Common myeloid progenitor, CD34-positive (primary cell): ENCODE results near the gene RIT2.
A peak's percentile ranks its signal among the peaks of the same experiment; 100 is the strongest.

Source experiments
- CTCF ChIA-PET: fragments of 350-600 bp; sonication (Branson Sonifier 250); formaldehyde crosslinking; loops from one replicate; lab custom pipeline; 2021; ENCODE audit warnings: antibody characterized with exemption; lab: Charles Lee
- POLR2A ChIA-PET: fragments of 350-600 bp; sonication (Branson Sonifier 250); formaldehyde crosslinking; loops from one replicate; lab custom pipeline; 2021; ENCODE audit warnings: antibody characterized with exemption; lab: Charles Lee
- DNase-seq, 3 donors: peaks; one replicate each; pipeline versions ENCODE4 v3.0.0 to v3.0.0-alpha.2; 2013
- H3K27ac ChIP-seq, 2 experiments: 1 replicate in 1 of 2; 2 replicates in 1 of 2; pipeline ENCODE4 v1.7.0; 2013; ENCODE audit warnings: inconsistent platforms in 2 of 2, low read length in 2 of 2, mild to moderate bottlenecking in 2 of 2, low read depth in 1 of 2, moderate library complexity in 1 of 2; ENCODE audit not compliant: severe bottlenecking in 2 of 2, insufficient read depth in 1 of 2, poor library complexity in 1 of 2
- H3K27me3 ChIP-seq, 5 experiments: replicated peaks in 2 of 5; 1 replicate in 3 of 5; 2 replicates in 2 of 5; pipeline versions ENCODE4 v1.6.1 to v1.7.0; 2013; ENCODE audit warnings: low read length in 4 of 5, mild to moderate bottlenecking in 2 of 5, moderate library complexity in 2 of 5, inconsistent platforms in 1 of 5; ENCODE audit not compliant: insufficient read depth in 5 of 5, control insufficient read depth in 4 of 5
- H3K36me3 ChIP-seq, 4 experiments: 1 replicate in 2 of 4; 2 replicates in 2 of 4; pipeline versions ENCODE4 v1.6.1 to v1.7.0; 2013; ENCODE audit warnings: low read length in 3 of 4, control low read depth in 1 of 4, mild to moderate bottlenecking in 1 of 4; ENCODE audit not compliant: control insufficient read depth in 4 of 4, insufficient read depth in 4 of 4
- H3K4me1 ChIP-seq, 4 experiments: 1 replicate in 3 of 4; 2 replicates in 1 of 4; pipeline versions ENCODE4 v1.6.1 to v1.7.1; 2013; ENCODE audit warnings: low read length in 3 of 4, mild to moderate bottlenecking in 3 of 4, control low read depth in 1 of 4, inconsistent platforms in 1 of 4, moderate library complexity in 1 of 4; ENCODE audit not compliant: control insufficient read depth in 4 of 4, insufficient read depth in 4 of 4; ENCODE audit errors: control extremely low read depth in 1 of 4
- H3K4me3 ChIP-seq, 7 experiments: 1 replicate in 4 of 7; 2 replicates in 3 of 7; pipeline versions ENCODE4 v1.5.1 to v1.7.0; 2013; ENCODE audit warnings: mild to moderate bottlenecking in 7 of 7, low read length in 6 of 7, moderate library complexity in 6 of 7, inconsistent platforms in 2 of 7, low read depth in 2 of 7, control low read depth in 1 of 7; ENCODE audit not compliant: insufficient read depth in 4 of 7, control insufficient read depth in 1 of 7; ENCODE audit errors: extremely low read depth in 1 of 7
- H3K9me3 ChIP-seq, 5 experiments: 1 replicate in 4 of 5; 2 replicates in 1 of 5; pipeline versions ENCODE4 v1.6.1 to v1.7.1; 2013; ENCODE audit warnings: low read length in 4 of 5, mild to moderate bottlenecking in 2 of 5, inconsistent platforms in 1 of 5, low read depth in 1 of 5, moderate library complexity in 1 of 5; ENCODE audit not compliant: control insufficient read depth in 4 of 5, insufficient read depth in 2 of 5; ENCODE audit errors: control extremely low read depth in 1 of 5
- WGBS: methylation state at CpG from one replicate; pipeline ENCODE4 v1.1.5; 2013; ENCODE audit not compliant: insufficient coverage; 5-methylcytosine and 5-hydroxymethylcytosine counted together

Gene RIT2

DNA sequence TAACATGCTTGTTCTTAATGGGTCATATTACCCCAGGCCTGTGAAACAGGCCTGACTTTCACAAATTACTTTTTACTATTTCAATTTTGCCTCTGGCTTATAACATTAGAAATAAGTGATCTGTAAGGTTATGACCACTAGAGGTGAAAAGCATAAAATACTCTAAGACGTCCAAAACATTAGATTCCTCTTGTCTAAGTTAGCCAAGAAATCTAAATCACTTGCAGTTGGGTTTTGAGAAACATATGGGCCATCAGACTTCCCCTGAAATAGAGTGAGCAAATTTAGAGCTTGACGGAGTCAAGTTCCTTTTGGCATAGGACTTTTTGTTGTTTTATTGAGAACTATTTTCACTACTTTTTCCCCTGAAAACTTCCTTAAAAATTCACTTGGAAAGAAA is 32.7 kb upstream of the RIT2 start:
- no peaks in the 10 kb centered on the region for H3K9me3 ChIP-seq
- no peaks in the 10 kb centered on the region for H3K4me1 ChIP-seq
- CTCF ChIA-PET = no interaction called here
- no peak overlapping the region for H3K4me3 ChIP-seq
- H3K36me3 ChIP-seq = no peaks in the 10 kb centered on the region
- H3K27ac ChIP-seq = no peak overlapping the region
- no peaks in the 10 kb centered on the region for H3K27me3 ChIP-seq
- no peak for DNase-seq
- WGBS = 100% methylated on average over 1 of the region's 2 CpGs
- POLR2A ChIA-PET = no interaction called here

DNA sequence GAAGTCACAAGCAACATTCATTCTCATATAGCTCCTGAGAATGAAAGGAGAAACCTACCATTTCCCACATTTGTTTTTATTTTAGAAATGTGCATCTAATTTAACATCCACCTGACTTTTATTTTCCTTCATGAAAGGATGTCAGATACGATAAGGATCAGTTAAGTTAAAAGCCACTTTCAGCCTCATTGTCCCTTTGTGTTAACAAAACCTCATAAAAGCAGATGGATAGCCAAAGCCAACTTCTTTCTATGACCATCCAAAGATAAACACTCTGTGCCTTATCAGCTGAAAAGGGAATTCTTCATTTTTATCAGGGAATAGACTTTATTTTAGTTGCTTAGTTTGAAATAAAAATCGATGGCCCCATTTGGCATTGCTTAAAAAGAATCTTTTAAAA is 25.7 kb upstream of the RIT2 start:
- H3K27me3 ChIP-seq = no peaks in the 10 kb centered on the region
- 100% methylated on average over 1 of the region's 2 CpGs for WGBS
- no peak for DNase-seq
- H3K36me3 ChIP-seq = no peaks in the 10 kb centered on the region
- ChIA-PET CTCF (no interaction called here), POLR2A (interaction anchor here (0.7 kb wide), 1 partner anchor 1004 kb away, joined by 3 read pairs; no protein-coding TSS in a partner anchor)
- H3K9me3 ChIP-seq = no peaks in the 10 kb centered on the region
- no peak overlapping the region for H3K27ac ChIP-seq
- H3K4me1 ChIP-seq = no peaks in the 10 kb centered on the region
- H3K4me3 ChIP-seq = no peak overlapping the region

DNA sequence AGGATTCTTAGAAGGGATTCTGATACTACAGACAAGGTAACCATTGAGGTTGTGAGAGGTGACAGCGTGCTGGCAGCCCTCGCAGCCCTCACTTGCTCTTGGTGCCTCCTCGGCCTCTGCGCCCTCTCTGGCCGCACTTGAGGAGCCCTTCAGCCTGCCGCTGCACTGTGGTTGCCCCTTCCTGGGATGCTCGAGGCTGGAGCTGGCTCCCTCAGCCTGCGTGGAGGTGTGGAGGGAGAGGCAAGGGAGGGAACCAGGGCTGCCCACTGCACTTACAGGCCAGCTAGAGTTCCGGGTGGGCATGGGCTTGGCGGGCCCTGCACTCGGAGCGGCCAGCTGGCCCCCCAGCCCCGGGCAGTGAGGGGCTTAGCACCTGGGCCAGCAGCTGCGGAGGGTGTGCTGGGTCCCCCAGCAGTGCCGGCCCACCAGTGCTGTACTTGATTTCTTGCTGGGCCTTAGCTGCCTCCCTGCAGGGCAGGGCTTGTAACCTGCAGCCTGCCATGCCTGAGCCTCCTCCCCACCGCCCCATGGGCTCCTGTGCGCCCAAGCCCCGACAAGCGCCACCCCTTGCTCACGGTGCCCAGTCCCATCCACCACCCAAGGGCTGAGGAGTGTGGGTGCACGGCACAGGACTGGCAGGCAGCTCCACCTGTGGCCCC is 23.9 kb upstream of the RIT2 start:
- H3K27ac ChIP-seq = no peak overlapping the region
- DNase-seq = no peak
- no peak overlapping the region for H3K4me3 ChIP-seq
- ChIA-PET CTCF (no interaction called here), POLR2A (no interaction called here)
- H3K27me3 ChIP-seq = no peaks in the 10 kb centered on the region
- no peaks in the 10 kb centered on the region for H3K4me1 ChIP-seq
- no peaks in the 10 kb centered on the region for H3K9me3 ChIP-seq
- 87% methylated on average over 15 of the region's 21 CpGs for WGBS
- no peaks in the 10 kb centered on the region for H3K36me3 ChIP-seq

DNA sequence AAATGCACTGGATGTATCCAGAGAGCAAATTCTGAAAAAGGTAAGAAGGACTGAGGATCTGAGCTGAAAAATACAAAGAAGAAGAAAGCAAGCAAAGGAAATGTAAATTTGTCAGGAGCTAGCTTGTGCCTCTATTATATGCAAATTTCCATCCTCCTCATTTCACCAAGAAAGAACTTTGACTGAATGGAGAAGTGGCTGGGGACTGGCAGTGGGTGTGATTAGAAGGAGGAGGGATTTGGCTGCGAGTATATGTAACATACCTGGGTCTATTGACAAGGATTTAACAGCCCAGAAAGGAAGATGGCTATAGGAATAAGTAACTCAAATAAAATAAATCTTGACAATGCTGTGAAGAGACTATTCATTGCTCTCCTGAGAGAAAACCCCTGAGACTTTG is 19.4 kb upstream of the RIT2 start:
- ChIA-PET POLR2A (no interaction called here), CTCF (no interaction called here)
- H3K27me3 ChIP-seq = no peaks in the 10 kb centered on the region
- H3K36me3 ChIP-seq = no peaks in the 10 kb centered on the region
- H3K9me3 ChIP-seq = no peaks in the 10 kb centered on the region
- H3K4me3 ChIP-seq = no peak overlapping the region
- WGBS = no CpG with 5 or more reads among the region's 1 CpG
- no peak for DNase-seq
- H3K27ac ChIP-seq = no peak overlapping the region
- no peaks in the 10 kb centered on the region for H3K4me1 ChIP-seq

DNA sequence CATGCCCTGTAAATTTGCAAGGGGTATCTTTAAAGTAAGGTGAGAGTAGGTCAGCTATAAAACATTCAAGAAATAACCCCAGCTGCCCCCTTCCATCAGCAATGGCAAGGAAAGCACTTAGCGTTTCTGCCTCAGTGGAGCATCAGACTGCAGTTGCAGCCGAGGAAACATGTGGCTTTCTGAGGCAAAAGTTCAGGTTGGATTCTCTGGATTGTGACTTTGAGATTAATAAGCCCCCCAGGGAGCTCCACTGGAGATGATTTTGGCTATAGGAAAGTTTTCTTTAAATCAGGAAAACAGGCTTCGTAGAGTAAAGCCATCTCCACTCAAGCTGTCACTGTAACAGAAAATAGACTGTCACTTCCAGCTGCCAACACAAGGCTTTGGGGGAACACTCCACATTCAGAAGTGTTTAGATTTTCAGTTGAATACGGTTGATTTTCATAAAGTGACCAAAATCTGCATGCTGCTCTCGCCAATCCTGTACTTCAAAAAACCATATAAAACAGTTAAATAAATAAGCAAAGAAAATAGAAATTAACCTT is 15.3 kb upstream of the RIT2 start:
- no peak overlapping the region for H3K27ac ChIP-seq
- no peaks in the 10 kb centered on the region for H3K27me3 ChIP-seq
- no peak for DNase-seq
- H3K36me3 ChIP-seq = no peaks in the 10 kb centered on the region
- no peak overlapping the region for H3K4me3 ChIP-seq
- no peaks in the 10 kb centered on the region for H3K9me3 ChIP-seq
- POLR2A ChIA-PET = interaction anchor here (0.7 kb wide), 1 partner anchor 13 kb away, joined by 4 read pairs; no protein-coding TSS in a partner anchor
- CTCF ChIA-PET = no interaction called here
- no peaks in the 10 kb centered on the region for H3K4me1 ChIP-seq
- WGBS = 73% methylated on average over 2 of the region's 5 CpGs

DNA sequence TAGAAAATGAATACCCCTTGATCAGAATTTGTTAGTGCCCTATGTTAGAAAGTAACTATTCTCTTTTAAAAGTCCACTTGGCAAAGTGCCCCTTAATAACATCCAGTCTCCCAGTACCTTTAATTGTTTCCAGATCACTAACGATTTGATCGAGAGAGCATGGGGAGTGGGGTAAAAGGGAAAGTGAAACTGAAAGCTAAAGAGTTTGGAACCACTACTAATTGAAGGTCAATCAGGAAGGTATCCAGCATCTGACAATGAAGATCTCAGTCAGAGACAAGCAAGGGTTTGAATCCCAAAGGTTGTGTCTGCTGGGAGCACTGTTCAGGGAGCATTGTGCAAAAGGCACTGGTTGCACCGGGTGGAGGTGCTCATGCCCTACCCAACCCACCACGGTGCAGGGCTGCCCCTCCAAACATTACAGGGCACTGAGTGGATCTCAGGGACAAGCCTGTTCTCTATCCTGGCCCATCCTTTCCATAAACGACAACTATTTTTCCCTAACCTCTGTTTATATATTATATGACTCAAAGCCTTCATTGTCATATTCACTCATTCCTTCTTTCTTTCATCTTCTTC is 14.6 kb upstream of the RIT2 start:
- H3K4me3 ChIP-seq = no peak overlapping the region
- no peak overlapping the region for H3K27ac ChIP-seq
- peak in 2 of 3 donors; percentile 1 to 12 for DNase-seq
- CTCF ChIA-PET = no interaction called here
- 92% methylated on average over 3 of the region's 5 CpGs for WGBS
- no peaks in the 10 kb centered on the region for H3K9me3 ChIP-seq
- no peaks in the 10 kb centered on the region for H3K27me3 ChIP-seq
- no peaks in the 10 kb centered on the region for H3K4me1 ChIP-seq
- POLR2A ChIA-PET = no interaction called here
- no peaks in the 10 kb centered on the region for H3K36me3 ChIP-seq

- H3K27me3 ChIP-seq = no peaks in the 10 kb centered on the region
- no peaks in the 10 kb centered on the region for H3K4me1 ChIP-seq
- 100% methylated on average over 1 of the region's 3 CpGs for WGBS
- ChIA-PET CTCF (no interaction called here), POLR2A (no interaction called here)
- H3K4me3 ChIP-seq = no peak overlapping the region
- no peak for DNase-seq
- no peak overlapping the region for H3K27ac ChIP-seq
- no peaks in the 10 kb centered on the region for H3K36me3 ChIP-seq
- no peaks in the 10 kb centered on the region for H3K9me3 ChIP-seq
Observed at GRCh38 chr18:43125471-43125870, 10.0 kb upstream of the RIT2 start.
